HG02884 (cell line): Measurements from ENCODE around the gene PLCH2.

ENCODE experiments used
- ATAC-seq: cut with Tn5 transposase; IDR thresholded peaks from one replicate; pipeline ENCODE4 v1.9.1; 2021; ENCODE audit warnings: mild to moderate bottlenecking, moderate library complexity; ENCODE audit not compliant: unreplicated experiment

PLCH2 gene

DNA sequence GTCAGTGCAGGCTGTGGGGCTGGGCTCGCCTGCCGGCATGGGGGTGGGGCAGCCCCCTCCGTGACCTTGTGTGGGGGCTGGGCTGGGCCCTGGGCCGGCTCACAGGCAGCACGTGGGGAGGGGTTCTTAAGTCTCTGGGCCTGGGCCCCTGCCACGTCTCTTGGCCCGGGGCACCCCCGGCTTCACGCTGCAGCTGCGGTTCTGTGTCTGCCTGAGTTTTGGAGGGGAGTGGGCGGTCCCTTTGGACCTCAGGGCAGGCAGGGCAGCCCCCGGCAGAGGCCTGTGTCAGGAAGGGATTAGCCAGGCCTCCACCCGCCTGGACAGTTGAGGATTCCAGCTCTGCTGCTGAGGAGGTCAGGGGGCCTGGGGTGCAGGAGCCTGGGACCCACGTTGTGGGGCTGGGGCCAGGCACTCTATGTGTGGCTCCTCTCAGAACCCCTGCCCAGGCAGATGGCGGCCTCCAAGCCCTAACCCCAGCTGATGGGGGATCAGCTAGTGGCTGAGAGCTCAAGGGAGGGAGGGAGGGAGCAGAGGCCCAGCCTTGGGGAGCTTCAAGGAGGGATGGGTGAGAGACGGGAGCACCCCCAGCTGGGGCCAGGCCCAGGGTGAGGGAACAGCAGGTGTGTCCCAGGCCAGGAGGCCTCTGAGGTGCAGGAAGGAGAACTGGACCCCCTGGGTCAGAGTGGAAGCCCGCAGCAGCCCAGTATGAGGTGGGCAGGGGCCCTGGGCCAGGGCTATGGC is 1.8 kb upstream of the PLCH2 start:
- no peak for ATAC-seq

DNA sequence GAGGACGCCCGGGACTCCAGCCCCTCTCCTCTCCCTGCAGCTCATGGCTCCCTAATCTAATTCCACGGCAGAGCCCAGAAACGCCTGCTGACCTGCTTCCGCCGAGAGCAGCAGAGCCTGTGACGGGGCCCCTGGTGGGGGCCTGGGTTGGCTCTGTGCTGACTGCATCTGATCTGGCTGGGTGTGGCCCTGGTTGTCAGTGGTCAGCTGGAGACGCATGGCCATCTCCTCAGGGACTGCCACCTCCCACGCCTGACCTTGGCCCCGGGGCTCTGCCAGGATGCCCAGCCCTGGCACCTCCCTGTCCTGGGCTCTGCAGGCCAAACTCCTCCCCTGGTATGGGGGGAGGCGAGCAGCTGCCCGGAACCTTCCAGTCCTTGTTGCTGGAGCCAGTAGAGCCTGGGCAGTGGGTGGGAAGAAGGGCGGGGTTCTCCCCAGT is 1.1 kb upstream of the PLCH2 start:
- ATAC-seq, result no peak

DNA sequence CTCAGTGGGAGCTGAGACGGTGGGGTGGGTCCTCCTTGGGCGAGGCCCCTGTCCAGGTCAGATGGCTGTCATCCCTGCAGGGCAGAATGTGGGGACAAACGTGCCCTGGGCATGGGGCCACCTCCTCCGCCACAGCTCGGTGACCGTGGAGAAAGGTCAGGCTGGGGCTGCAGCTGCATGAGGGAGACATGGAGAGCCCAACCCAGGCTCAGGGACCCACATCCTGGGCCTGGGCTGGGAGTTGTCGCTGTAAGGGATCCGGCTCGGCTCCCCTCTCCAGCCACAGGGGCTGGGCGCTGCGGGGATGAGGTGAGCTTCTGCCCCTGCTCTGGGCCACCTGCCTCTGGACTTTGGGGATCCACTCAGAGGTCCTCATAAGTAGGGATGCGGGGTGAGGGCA is 518 bp upstream of the PLCH2 start:
- no peak for ATAC-seq

- ATAC-seq, result no peak
These were observed 1.2 kb downstream of the PLCH2 start for GRCh38 chr1:2477309-2477708.

DNA sequence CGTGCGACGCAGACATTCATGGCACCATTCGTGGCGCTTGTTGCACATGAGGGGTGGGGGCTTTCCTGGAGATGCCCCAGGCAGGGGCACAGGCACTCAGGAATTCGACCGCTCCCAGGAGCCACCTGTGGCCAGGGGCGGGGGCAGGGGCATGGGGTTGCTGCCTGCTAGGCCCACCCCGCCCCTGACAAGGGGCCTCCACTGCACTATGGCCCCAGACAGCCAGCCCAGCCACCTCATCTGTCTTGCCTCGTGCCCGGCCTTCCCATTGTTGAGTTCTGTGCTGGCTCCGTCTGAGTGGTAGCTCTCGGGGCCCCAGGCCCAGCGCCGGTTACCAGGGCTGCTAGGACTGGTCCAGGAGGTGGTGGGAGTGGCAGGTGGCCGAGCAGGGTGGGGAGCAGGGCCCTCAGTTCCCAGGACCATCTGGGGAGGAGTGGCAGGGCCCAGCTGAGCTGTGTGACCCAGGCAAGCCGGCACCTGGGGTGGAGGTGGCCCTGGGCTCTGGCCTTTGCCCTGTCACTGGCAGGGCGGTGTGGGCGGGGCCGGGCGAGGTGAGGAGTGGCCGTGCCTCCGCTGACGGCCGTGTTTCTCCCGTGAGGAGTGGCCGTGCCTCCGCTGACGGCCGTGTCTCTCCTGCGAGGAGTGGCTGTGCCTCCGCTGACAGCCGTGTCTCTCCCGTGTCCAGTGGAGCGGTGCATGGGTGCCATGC is 1.9 kb downstream of the PLCH2 start:
- ATAC-seq, result no peak

GRCh38 chr1:2479186-2479585 is 3.1 kb downstream of the PLCH2 start:
- no peak for ATAC-seq

- ATAC-seq, result no peak
These were observed 3.5 kb downstream of the PLCH2 start for GRCh38 chr1:2479618-2480017.

GRCh38 chr1:2480236-2480985 is 4.3 kb downstream of the PLCH2 start:
- no peak for ATAC-seq

DNA sequence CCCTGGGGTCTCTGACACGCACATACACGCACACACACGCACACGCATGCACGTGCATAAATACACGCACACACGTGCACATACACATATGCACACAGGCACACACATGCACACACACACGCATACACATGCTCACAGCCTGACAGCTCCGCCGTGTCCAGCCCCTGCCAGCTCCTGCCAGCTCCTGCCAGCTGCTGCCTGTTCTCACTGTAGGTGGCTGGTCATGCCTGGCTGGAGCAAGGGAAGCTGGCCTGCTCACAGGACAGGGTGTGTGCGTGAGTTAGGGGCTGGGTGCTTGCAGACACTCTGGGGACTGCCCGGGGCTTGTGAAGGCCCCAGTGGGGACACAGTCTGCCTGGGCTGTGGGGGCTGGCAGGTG is 4.9 kb downstream of the PLCH2 start:
- ATAC-seq, result no peak

- no peak for ATAC-seq
These were observed 5.8 kb downstream of the PLCH2 start for GRCh38 chr1:2481885-2482284.

DNA sequence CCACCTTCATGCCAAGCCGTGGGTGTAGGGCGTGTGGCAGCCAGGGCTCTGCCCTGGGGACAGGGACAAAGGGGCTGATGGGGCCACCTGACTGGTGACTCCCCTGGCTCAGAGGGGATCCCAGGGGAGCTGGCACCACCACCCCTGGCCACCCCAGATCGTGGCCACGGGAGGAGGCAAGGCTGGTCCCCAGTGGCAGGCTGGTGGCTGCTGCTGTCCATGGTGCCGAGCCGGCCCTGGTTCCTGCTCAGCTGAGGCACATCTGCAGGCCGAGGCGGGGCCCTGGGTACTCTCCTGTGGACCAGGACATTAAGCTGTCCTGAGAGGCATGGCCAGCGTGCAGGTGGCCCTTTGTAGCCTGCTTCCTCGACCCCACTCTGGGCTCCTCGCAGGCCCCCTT is 6.5 kb downstream of the PLCH2 start:
- no peak for ATAC-seq

GRCh38 chr1:2483026-2483425 is 6.9 kb downstream of the PLCH2 start:
- no peak for ATAC-seq

- ATAC-seq, result no peak
These were observed 7.9 kb downstream of the PLCH2 start for GRCh38 chr1:2483970-2484369.

DNA sequence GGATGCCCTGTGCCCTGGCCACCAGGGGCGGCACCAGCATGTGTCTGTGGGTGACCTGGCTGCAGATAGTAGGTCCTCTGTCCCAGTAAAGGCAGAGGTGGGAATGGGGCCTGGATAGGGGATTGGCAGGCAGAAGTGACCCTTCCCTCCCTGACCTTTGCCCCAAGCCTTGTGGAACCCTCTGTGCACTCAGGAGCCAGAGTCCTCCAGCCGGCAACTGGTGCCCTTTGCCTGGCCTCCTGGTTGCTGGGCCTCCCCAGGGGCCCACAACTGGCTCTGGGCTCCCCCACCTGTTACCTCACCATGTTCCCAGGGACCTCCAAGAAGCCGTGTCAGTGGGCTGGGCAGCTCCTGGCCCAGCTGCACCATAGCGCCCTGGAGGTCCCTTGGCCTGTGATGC is 10.0 kb downstream of the PLCH2 start:
- no peak for ATAC-seq

DNA sequence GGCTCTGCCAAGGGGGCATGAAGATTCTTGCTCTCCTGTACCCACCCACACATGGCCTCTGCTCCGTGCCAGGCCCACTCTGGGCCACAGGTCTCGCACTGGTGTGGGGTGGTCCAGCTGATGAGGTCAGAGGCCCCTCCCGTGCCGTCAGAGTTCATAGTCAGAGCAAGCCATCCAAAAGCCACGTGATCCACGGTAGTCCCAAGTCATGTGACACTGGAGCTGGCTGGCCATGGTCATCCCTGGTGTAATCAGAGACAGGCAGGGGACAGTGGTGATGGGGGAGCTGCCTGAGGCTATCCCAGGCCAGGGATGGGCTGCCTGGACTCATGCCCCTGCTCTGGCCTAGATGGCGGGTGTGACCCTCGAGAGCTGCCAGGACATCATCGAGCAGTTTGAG is 10.5 kb downstream of the PLCH2 start:
- ATAC-seq, result no peak

DNA sequence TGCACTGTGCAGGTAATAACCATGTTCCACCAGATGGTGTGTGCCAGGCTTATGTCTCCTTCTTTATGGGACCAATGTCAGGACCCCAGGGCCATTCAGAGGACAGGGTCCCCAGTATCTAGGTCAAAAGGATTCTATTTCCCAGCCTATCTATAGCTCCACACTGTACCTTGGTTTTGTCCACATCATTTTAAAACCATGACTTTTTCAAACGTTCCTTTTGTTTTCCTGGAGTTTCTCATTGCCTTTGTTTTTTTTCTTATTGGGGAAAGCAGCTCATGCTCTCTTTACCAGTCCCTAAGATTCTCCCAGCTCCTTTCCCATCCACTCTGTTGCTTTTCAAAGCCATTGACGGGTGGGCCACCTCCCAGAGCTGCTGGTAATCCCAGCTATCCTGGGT is 12.6 kb downstream of the PLCH2 start:
- no peak for ATAC-seq

DNA sequence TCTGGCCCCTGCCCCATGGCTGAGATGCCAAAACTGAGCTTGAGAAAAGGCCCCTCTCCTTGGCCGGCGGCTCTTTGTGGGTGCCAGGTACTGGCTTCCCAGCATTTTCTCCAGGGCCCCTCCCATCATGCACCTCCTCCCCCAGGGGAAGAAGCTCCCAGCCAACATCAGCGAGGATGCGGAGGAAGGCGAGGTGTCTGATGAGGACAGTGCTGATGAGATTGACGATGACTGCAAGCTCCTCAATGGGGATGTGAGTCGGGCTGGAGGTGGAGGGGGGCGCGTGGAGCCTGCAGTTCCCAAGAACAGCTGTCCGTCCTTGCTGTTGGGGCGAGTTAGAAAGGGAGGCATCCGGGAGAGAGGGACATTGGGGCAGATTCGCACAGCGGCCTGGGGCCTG is 13.5 kb downstream of the PLCH2 start:
- no peak for ATAC-seq

DNA sequence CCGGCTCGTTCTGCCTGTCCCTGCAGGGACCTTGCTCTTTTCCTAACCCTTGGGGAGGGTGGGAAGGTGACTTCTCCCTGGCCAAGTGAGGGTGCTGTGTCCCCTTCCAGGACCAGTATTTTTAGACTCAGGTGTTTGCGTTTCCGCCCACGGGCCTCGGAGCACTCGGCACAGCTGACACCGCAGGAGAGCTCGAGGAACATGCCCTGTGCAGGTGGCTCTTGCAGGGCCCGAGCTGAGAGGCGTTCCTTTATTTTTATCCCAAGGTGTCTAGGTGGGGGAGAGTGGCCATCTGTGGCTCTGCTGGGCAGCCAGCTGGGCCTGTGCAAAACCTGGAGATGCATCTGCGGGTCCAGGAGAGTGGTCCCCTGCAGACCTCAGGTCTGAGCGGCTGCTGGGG is 16.0 kb downstream of the PLCH2 start:
- ATAC-seq, result no peak

- ATAC-seq, result no peak
These were observed 17.1 kb downstream of the PLCH2 start for GRCh38 chr1:2493218-2493617.

- ATAC-seq, result no peak
These were observed 17.7 kb downstream of the PLCH2 start for GRCh38 chr1:2493691-2494322.

- ATAC-seq, result no peak
These were observed 18.2 kb downstream of the PLCH2 start for GRCh38 chr1:2494323-2494693.

GRCh38 chr1:2495026-2495425 is 18.9 kb downstream of the PLCH2 start:
- ATAC-seq, result no peak
